Choroid plexus epithelial cell (primary cell): Measurements from ENCODE around the gene NLRP6.

ENCODE experiments used
- DNase-seq: peaks from one replicate; pipeline ENCODE4 v3.0.0-alpha.2; 2010; ENCODE audit warnings: low read depth
- H3K4me3 ChIP-seq: 2 replicates; pipeline ENCODE4 v1.5.1; 2011; ENCODE audit warnings: low read depth, mild to moderate bottlenecking, control low read depth, low read length, moderate library complexity
- TF ChIP-seq, protein P1 (sequence below): conservative IDR thresholded peaks from 2 replicates; pipeline ENCODE4 v1.5.1; 2011; ENCODE audit warnings: low read depth, mild to moderate bottlenecking, control low read depth, inconsistent platforms, low read length, moderate library complexity

NLRP6 gene

DNA sequence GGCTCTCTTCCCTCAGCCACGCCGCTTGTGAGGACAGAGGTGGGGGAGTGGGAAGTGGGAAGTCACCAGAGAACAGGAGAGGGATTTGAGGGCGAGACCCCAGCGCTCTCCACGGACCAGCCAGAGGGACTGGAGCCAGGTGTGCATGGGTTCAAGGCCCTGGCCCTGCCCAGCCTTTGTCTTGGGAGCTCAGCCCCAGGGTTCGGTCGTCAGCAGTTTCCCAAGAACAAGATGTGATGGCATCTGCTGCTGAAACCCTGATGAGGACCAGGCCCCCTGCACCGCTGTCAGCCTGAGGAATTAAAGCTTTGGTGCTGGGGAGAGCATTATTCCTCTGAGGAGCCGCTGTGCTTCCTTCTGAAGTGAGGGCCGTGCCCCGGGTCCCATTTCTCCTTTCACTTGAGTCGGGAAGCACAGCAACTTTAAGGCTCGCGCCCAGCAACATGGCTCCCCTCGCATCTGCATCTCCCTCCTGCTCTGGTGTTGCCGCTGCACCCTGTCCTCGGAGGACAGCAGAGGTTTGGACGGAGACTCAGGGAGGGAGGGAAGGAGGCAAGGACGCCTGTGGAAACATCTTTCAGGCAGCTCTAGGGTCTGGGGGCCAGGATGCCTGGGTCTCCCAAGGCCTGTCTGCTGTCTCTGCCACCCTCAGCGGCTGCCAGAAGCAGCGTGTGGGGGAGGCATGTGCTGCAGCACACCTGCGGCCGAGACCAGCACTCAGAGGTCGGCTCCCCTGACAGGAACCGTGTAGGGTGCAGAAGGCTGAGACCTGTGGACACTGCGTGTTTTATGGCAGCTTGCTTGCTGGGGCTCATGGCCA lies 17.4 kb downstream of the NLRP6 start:
- DNase-seq, result no peak
- no peak overlapping the region for H3K4me3 ChIP-seq
- TF ChIP-seq, protein P1, sequence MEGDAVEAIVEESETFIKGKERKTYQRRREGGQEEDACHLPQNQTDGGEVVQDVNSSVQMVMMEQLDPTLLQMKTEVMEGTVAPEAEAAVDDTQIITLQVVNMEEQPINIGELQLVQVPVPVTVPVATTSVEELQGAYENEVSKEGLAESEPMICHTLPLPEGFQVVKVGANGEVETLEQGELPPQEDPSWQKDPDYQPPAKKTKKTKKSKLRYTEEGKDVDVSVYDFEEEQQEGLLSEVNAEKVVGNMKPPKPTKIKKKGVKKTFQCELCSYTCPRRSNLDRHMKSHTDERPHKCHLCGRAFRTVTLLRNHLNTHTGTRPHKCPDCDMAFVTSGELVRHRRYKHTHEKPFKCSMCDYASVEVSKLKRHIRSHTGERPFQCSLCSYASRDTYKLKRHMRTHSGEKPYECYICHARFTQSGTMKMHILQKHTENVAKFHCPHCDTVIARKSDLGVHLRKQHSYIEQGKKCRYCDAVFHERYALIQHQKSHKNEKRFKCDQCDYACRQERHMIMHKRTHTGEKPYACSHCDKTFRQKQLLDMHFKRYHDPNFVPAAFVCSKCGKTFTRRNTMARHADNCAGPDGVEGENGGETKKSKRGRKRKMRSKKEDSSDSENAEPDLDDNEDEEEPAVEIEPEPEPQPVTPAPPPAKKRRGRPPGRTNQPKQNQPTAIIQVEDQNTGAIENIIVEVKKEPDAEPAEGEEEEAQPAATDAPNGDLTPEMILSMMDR, result no peak

DNA sequence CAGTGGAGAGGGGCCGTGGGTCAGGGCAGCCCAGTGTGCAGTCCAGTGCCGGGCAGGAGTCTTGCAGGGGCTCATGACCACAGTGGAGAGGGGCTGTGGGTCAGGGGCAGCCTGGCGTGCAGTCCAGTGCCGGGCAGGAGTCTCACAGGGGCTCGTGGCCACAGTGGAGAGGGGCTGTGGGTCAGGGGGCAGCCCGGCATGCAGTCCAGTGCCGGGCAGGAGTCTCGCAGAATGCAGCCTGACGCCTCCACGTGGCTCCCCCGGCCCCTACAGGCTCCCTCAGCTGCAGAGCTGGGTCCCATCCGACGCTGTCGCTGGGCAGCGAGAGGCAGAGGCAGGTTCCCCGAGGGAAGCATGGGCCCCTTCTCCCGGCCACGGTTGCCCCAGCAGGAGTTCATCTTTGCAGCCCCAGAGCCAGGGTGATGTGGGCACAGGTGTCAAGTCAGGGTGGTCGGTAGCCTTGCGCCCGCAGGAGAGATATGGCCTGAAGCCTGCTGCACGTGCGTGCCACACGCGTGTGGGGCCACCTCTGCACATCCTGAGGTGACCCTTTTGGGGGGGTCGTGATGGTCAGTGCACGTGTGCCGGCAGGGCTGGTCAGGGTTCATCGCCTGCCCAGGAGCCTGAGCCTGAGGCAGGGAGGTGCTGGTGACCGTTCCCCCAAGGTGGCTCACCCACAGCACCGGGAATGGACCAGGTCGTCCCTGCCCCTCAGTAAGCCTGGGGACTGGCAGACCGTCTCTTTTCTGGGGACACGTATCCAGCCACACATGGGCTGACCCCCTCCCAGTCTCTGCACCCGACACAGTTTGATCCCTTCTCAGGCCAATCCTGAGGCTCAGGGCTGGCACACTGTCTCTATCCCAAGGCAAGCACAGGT lies 18.2 kb downstream of the NLRP6 start:
- TF ChIP-seq, protein P1, result no peak
- DNase-seq, result no peak
- H3K4me3 ChIP-seq, result no peak overlapping the region

DNA sequence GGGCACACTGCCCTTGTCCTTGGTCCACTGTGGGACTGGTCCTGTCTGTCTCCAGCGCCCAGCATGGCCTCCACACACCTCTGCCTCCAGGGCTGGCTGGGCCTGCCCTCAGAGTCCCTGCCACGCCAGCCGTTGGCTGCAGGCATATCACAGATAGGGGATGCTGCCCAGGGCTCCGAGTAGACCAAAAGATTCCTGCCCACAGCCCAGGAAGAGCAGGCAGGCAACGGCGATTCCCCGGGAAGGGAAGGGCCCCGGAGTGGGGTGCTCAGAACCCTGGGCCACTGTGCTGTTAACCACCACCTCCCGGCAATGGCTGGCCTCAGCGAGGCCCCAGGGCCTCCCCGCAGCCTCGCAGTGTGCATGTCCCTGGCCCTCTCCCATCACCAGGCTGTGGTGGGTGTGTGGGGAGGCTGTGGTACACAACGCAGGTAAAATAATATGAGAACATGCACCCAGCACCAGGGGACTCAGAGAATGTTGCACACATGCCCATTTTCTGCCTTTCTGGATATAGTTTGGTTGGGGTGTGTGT lies 18.9 kb downstream of the NLRP6 start:
- TF ChIP-seq, protein P1, result no peak
- H3K4me3 ChIP-seq, result no peak overlapping the region
- no peak for DNase-seq

DNA sequence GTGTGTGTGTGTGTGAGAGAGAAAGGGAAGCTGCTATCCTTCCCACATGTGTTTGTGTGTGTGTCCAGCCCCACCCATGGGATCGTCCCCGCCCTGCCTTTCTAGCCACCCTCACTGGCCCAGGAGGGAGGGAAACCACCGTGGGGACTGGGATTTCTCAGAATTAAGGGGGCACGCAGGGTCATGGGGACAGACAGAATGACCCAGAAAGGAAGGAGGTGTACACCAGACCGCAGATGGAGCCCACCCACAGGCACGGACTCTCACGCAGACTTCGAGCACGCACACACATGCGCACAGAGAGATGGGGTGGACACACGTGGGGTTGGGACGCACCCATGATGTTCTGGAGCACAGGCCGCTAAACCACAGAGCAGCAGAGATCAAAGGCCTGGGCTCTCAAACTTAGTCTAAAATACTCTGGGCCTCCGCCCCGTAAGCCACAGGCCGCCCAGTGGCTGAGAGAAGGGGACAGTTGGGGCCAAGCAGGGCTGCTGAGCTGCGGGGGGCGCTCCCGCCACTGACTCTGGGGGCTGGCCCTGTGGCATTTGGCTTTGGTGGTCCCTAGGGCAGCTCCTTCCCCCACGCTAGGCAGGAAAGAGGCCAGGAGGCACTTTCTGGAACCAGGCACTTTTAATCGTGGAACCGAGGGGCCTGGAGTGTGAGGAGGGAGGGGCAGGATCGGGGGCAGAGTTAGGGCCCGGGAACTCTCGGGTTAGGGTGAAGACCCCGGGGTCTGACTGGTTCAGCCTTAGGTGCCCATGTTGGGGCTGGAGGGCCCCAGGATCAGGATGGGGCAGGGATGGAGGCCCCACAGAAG lies 19.6 kb downstream of the NLRP6 start:
- no peak overlapping the region for H3K4me3 ChIP-seq
- TF ChIP-seq, protein P1, result no peak
- DNase-seq, result no peak

DNA sequence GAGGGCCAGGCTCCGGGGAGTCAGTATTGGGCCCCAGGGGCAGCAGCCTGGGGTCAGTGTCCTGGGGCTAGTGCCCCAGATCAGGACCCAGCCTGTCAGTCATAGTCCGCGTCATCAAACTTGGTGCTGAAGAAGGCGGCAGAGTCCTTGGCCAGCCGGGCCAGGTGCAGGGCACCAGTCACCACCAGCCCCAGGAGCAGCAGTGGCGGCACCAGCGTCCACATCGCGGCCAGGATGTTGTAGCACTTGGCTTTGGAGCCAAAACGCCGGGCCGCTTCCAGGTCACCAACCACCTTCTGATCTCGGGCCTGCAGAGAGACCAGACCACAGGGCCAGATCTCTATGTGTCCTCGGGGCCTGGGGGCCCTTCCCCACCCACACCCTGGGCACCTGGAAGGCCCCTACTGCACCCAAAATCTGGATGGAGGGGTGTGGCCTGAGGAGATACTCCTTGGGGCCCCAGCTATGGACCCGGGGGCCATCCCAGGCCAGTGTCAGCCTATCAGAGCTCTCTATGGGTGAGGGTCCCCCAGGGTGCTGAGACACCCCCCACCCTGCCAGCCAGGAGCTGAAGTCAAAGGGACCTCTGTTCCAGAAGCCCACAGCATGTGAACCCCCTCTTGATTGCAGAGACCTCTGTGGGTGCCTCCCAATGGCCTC lies 20.3 kb downstream of the NLRP6 start:
- TF ChIP-seq, protein P1, result no peak
- no peak for DNase-seq
- H3K4me3 ChIP-seq, result no peak overlapping the region

DNA sequence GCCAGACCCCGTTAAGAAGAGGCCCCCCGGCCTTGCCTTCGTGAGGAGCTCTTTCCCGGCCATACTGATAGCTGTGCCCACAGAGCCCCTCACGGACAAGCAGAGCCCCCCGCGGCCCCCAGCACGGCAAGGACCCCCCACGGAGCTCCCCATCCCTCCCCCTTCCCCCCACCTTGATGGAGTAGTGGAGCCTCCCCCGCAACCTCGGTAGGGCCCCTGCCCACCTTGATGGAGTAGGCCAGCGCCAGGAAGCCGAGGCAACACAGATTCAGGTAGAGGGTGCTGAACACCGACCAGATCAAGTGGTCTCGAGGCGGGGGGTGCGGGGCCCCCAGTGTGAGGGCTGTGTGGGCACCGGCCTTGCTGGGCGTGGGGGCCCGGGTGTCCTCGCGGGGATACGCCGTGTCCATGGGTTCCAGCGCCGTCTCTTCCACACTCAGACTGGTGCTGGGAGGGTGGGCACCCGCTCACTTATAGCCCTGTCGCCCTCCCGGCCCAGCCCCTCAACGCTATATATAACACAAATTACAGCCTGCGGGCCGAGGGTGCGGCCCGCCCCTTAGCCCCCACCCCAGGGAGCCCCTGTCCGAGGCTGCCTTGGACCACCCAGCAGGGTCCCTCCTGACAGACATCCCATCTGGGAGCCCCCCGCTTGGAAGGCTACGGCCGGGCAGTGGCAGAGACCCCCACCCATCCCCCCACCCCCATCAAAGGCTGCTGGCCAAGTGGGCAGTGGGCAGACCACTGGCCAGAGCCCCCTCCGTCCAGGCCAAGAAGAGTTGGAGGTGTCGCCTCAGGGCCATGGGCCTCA lies 21.1 kb downstream of the NLRP6 start, which contains the start of gene IFITM5:
Gene IFITM5 (minus strand): TSS at position 446 of the 811 bp plus-strand sequence. CDS start 36 bp downstream, at position 410.
- DNase-seq, result no peak
- TF ChIP-seq, protein P1, result no peak
- H3K4me3 ChIP-seq, result no peak within 1 kb of the TSS
